ENCODE data around the gene SH3TC1. TPM values are rescaled to one million over a fixed set of nuclear protein-coding genes. Genes with fewer than 3 reads are reported as not detected.

Gene SH3TC1
- total and polyA plus RNA-seq, 2 of the 13 experiments (the other 11 are each of a cell fraction or from before 2014, with no cell fraction given) = 14.9 to 21.8 TPM

- Histone ChIP-seq H2AFZ (ENCODE audit: low read length) (no peak overlapping the region), H3K36me3 (replicated peaks in 1 of 2; ENCODE audit: control insufficient read depth in 1 of 2, insufficient read depth in 2 of 2, low read length in 2 of 2) (peaks cover 3 to 6% of the 10 kb centered on the region in 2 experiments; a peak in 3 of 5 replicates), H3K4me2 (ENCODE audit: low read depth, low read length) (peak overlapping the region; percentile 88), H3K27ac (ENCODE audit: extremely low read length, insufficient read depth, low read length) (peak overlapping the region; percentile 66), H3K79me2 (ENCODE audit: insufficient read depth, low read length) (peaks cover 56% of the 10 kb centered on the region), H4K20me1 (ENCODE audit: insufficient read depth, low read length) (peaks cover 24% of the 10 kb centered on the region; the same call in 1 of the 2 replicates), H3K4me1 (ENCODE audit: insufficient read depth, low read length) (peaks cover 69% of the 10 kb centered on the region), H3K4me3 (replicated peaks in 1 of 3; ENCODE audit: insufficient read depth in 1 of 3, low read depth in 2 of 3, low read length in 3 of 3) (peak overlapping the region; percentile 73 to 88 (median 85)), H3K9me3 (ENCODE audit: low read length) (no peaks in the 10 kb centered on the region), H3K27me3 (ENCODE audit: control insufficient read depth in 1 of 2, insufficient read depth in 2 of 2, low read length in 2 of 2) (peaks cover 0 to 13% of the 10 kb centered on the region in 2 experiments; a peak in 3 of 5 replicates), H3K9ac (ENCODE audit: insufficient read depth, low read depth, low read length) (peak overlapping the region; percentile 92)
- CTCF ChIA-PET (ENCODE audit: low intra/inter-chr PET ratio, low total read pairs) = no interaction called here
- no TSS peak for BruUV-seq (replicated peaks)
- POLR2A ChIA-PET = interaction anchor here (0.9 to 2.6 kb wide), 3 partner anchors 24 to 25 kb away, joined by 4 to 11 read pairs (median 5); no protein-coding TSS in a partner anchor
- no peak for DNase-seq (ENCODE audit: low spot score)
- intact Hi-C loops (cut with micrococcal nuclease; ENCODE audit: unreplicated experiment) (no loop called here), in situ Hi-C loops (cut with HindIII; ENCODE audit: extremely low pct_ligation_motif_present, low pct_unique_long_range_greater_than_20kb) (no loop called here)
- FAIRE-seq = no peak
- WGBS (ENCODE audit: low lambda C conversion rate) = 4% methylated on average over 6 of the region's 9 CpGs
- no peak for ATAC-seq
- TF ChIP-seq SP4 (CRISPR knock-in tag; IDR thresholded peaks at IDR 0.05) (peak; percentile 16; the same call in 1 of the 2 replicates), ZNF761 (CRISPR knock-in tag; conservative IDR thresholded peaks at IDR 0.05) (no peak), TAF1 (CRISPR knock-in tag; IDR thresholded peaks at IDR 0.05) (0 out of 2 replicates have a peak, but pooled peaks have one; percentile 15), TFAP4 (IDR thresholded peaks at IDR 0.05; ENCODE audit: borderline replicate concordance, low read depth) (peak; percentile 27; the same call in 1 of the 2 replicates), AKNA (CRISPR knock-in tag; IDR thresholded peaks at IDR 0.05; ENCODE audit: borderline replicate concordance) (no peak), KDM2A (CRISPR knock-in tag; IDR thresholded peaks at IDR 0.05; ENCODE audit: borderline replicate concordance, low read depth) (0 out of 2 replicates have a peak, but pooled peaks have one; percentile 4), ZNF263 (CRISPR knock-in tag; IDR thresholded peaks at IDR 0.05) (peak; percentile 10; the same call in 1 of the 2 replicates), ETV5 (CRISPR knock-in tag; IDR thresholded peaks at IDR 0.05; ENCODE audit: borderline replicate concordance) (peak; percentile 42; the same call in 1 of the 2 replicates), SIN3A (IDR thresholded peaks at IDR 0.05; ENCODE audit: borderline replicate concordance, low read depth, low read length) (0 out of 2 replicates have a peak, but pooled peaks have one; percentile 41)
- TF ChIP-seq, protein P1, sequence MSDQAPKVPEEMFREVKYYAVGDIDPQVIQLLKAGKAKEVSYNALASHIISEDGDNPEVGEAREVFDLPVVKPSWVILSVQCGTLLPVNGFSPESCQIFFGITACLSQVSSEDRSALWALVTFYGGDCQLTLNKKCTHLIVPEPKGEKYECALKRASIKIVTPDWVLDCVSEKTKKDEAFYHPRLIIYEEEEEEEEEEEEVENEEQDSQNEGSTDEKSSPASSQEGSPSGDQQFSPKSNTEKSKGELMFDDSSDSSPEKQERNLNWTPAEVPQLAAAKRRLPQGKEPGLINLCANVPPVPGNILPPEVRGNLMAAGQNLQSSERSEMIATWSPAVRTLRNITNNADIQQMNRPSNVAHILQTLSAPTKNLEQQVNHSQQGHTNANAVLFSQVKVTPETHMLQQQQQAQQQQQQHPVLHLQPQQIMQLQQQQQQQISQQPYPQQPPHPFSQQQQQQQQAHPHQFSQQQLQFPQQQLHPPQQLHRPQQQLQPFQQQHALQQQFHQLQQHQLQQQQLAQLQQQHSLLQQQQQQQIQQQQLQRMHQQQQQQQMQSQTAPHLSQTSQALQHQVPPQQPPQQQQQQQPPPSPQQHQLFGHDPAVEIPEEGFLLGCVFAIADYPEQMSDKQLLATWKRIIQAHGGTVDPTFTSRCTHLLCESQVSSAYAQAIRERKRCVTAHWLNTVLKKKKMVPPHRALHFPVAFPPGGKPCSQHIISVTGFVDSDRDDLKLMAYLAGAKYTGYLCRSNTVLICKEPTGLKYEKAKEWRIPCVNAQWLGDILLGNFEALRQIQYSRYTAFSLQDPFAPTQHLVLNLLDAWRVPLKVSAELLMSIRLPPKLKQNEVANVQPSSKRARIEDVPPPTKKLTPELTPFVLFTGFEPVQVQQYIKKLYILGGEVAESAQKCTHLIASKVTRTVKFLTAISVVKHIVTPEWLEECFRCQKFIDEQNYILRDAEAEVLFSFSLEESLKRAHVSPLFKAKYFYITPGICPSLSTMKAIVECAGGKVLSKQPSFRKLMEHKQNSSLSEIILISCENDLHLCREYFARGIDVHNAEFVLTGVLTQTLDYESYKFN (CRISPR knock-in tag; conservative IDR thresholded peaks at IDR 0.05) = peak; percentile 38
- TF ChIP-seq, protein P2, sequence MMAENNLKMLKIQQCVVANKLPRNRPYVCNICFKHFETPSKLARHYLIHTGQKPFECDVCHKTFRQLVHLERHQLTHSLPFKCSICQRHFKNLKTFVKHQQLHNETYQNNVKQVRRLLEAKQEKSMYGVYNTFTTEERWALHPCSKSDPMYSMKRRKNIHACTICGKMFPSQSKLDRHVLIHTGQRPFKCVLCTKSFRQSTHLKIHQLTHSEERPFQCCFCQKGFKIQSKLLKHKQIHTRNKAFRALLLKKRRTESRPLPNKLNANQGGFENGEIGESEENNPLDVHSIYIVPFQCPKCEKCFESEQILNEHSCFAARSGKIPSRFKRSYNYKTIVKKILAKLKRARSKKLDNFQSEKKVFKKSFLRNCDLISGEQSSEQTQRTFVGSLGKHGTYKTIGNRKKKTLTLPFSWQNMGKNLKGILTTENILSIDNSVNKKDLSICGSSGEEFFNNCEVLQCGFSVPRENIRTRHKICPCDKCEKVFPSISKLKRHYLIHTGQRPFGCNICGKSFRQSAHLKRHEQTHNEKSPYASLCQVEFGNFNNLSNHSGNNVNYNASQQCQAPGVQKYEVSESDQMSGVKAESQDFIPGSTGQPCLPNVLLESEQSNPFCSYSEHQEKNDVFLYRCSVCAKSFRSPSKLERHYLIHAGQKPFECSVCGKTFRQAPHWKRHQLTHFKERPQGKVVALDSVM (CRISPR knock-in tag; IDR thresholded peaks at IDR 0.05) = 0 out of 2 replicates have a peak, but pooled peaks have one; percentile 16
Measured at GRCh38 chr4:8201321-8201781, 2.3 kb downstream of the SH3TC1 start.

Data from HepG2 (cell line).